Loucy (cell line): Measurements from ENCODE around the gene FBXL15.

Experiments used
- EZH2phosphoT487 ChIP-seq: fragments of 200-600 bp; IDR thresholded peaks from 2 replicates; pipeline ENCODE4 v1.6.1; 2018; ENCODE audit warnings: antibody characterized with exemption, mild to moderate bottlenecking, moderate library complexity, borderline replicate concordance
- TF ChIP-seq, protein P1 (sequence below): fragments of 200-600 bp; sonication (generic); conservative IDR thresholded peaks from 2 replicates; pipeline ENCODE4 v1.5.1; 2014; ENCODE audit warnings: mild to moderate bottlenecking, antibody characterized with exemption, low read length

DNA sequence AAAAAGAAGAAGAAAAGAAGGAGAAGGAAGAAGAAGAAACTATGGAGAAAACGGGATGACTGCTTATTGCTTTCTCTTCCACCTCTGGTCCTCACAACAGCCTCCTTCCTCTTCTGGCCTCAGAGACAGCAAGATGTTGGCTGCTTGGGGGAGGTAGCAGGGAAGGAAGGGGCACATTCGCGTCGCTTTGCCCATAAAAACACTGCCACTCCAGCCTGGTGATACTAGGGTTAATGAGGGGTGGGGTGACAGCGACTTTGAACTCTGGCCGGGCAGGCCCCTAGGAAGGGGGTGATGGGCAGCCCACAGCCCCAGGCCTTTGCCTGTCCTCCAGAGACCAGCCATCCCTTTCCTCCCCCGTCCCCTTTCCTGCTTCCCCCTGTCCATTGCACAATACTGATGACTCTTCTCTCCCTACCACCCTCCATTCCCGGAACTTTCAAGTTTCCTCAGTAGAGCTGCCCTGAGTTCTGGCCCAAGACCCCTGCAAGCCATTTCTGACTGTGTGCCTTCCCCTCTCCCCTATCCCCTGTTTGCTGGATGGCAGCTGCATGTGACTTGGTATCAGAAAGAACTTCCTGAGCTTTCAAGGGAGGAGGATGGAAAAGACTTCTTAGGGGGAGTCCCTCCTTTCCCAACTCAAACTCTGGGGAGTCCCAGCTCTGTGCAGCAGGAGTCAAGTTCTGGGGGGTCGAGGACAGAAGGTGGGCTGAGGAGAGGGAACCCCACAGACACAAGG lies 13.9 kb downstream of the FBXL15 start:
- TF ChIP-seq, protein P1, sequence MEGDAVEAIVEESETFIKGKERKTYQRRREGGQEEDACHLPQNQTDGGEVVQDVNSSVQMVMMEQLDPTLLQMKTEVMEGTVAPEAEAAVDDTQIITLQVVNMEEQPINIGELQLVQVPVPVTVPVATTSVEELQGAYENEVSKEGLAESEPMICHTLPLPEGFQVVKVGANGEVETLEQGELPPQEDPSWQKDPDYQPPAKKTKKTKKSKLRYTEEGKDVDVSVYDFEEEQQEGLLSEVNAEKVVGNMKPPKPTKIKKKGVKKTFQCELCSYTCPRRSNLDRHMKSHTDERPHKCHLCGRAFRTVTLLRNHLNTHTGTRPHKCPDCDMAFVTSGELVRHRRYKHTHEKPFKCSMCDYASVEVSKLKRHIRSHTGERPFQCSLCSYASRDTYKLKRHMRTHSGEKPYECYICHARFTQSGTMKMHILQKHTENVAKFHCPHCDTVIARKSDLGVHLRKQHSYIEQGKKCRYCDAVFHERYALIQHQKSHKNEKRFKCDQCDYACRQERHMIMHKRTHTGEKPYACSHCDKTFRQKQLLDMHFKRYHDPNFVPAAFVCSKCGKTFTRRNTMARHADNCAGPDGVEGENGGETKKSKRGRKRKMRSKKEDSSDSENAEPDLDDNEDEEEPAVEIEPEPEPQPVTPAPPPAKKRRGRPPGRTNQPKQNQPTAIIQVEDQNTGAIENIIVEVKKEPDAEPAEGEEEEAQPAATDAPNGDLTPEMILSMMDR = no peak
- no peak for TF ChIP-seq EZH2phosphoT487
